Uterus (tissue), 2 donors: ENCODE measurements around the gene DNAJC27.
A peak's percentile ranks its signal among the peaks of the same experiment; 100 is the strongest.

Experiments used
- CTCF ChIP-seq, 4 experiments: fragments of 200-600 bp in 2 of 4; fragments of 450-650 bp in 2 of 4; sonication (generic) in 2 of 4; IDR thresholded peaks; one replicate each; pipeline ENCODE4 v1.5.1; 2016 to 2019; ENCODE audit warnings: antibody characterized with exemption in 4 of 4, mild to moderate bottlenecking in 2 of 4, moderate library complexity in 1 of 4
- POLR2A ChIP-seq, 2 donors: fragments of 450-650 bp; IDR thresholded peaks; one replicate each; pipeline ENCODE4 v1.6.1; 2016; ENCODE audit warnings: antibody characterized with exemption in 2 of 2, mild to moderate bottlenecking in 1 of 2, moderate library complexity in 1 of 2

GRCh38 chr2:24919506-24920097 is 52.2 kb downstream of the DNAJC27 start:
- no peak for TF ChIP-seq CTCF (IDR thresholded peaks at IDR 0.05)
- TF ChIP-seq POLR2A (IDR thresholded peaks at IDR 0.05), result peak in 1 of 2 donors; percentile 4
